HG03175 (cell line): Measurements from ENCODE around the gene NANS.

ENCODE experiments used
- ATAC-seq: cut with Tn5 transposase; IDR thresholded peaks from one replicate; pipeline ENCODE4 v1.9.1; 2021; ENCODE audit warnings: mild to moderate bottlenecking, moderate library complexity; ENCODE audit not compliant: unreplicated experiment

NANS gene

GRCh38 chr9:98130576-98131228 is 74.2 kb downstream of the NANS start:
- ATAC-seq: no peak

- ATAC-seq: no peak
Observed at GRCh38 chr9:98132158-98132557, 75.6 kb downstream of the NANS start.
